ENCODE data around the gene AFAP1L2. TPM values are rescaled to one million over a fixed set of nuclear protein-coding genes. Genes with fewer than 3 reads are reported as not detected.

The AFAP1L2 gene
- polyA plus RNA-seq, 3 donors = 0.01 to 0.43 TPM; not detected in 1

DNA sequence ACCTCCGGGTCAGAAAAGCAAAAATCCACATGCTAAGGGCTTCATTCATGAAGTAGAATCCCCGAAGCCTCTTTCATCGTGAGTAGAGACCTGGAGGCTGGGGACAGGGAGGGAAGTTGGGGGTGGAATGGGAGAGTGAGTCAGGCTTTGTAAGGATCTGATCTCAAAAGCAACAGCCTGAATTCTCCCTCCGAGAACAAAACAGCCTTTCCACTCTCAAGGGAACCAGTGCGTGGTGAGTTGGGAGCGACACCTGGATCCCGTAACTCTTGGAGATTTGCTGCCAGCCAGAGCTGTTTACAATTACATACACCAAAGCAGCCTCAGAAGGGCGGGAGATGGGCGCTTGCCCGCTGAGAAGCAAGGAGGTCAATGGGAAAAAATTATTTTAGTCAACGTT, 10.8 kb downstream of the AFAP1L2 start:
- TF ChIP-seq, protein P1, sequence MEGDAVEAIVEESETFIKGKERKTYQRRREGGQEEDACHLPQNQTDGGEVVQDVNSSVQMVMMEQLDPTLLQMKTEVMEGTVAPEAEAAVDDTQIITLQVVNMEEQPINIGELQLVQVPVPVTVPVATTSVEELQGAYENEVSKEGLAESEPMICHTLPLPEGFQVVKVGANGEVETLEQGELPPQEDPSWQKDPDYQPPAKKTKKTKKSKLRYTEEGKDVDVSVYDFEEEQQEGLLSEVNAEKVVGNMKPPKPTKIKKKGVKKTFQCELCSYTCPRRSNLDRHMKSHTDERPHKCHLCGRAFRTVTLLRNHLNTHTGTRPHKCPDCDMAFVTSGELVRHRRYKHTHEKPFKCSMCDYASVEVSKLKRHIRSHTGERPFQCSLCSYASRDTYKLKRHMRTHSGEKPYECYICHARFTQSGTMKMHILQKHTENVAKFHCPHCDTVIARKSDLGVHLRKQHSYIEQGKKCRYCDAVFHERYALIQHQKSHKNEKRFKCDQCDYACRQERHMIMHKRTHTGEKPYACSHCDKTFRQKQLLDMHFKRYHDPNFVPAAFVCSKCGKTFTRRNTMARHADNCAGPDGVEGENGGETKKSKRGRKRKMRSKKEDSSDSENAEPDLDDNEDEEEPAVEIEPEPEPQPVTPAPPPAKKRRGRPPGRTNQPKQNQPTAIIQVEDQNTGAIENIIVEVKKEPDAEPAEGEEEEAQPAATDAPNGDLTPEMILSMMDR (IDR thresholded peaks at IDR 0.05) = no peak
- H3K27ac Mint-ChIP-seq = no peak overlapping the region
- no peak overlapping the region for H3K4me2 ChIP-seq (replicated peaks; ENCODE audit: extremely low read depth, low read length, poor library complexity, severe bottlenecking)
- H3K27me3 Mint-ChIP-seq (ENCODE audit: low read depth in 3 of 3) = peaks cover 5 to 11% (median 8%) of the 10 kb centered on the region in 3 donors
- H3K4me3 Mint-ChIP-seq = no peak overlapping the region
- H3K9me3 Mint-ChIP-seq = no peaks in the 10 kb centered on the region
- H4K20me1 ChIP-seq (ENCODE audit: insufficient read depth, low read length) = no peaks in the 10 kb centered on the region
- H3K4me3 ChIP-seq (replicated peaks in 1 of 3; ENCODE audit: low read depth in 2 of 3, low read length in 3 of 3) = no peak overlapping the region
- intact Hi-C loops (cut with micrococcal nuclease) = no loop called here
- no peaks in the 10 kb centered on the region for H3K36me3 ChIP-seq (replicated peaks in 1 of 2; ENCODE audit: control insufficient read depth in 1 of 2, insufficient read depth in 2 of 2, low read length in 2 of 2)
- H3K4me1 Mint-ChIP-seq = no peaks in the 10 kb centered on the region
- no peaks in the 10 kb centered on the region for H3K36me3 Mint-ChIP-seq
- H3K4me1 ChIP-seq (ENCODE audit: control insufficient read depth in 1 of 2, insufficient read depth in 2 of 2, low read length in 2 of 2) = no peaks in the 10 kb centered on the region
- no peaks in the 10 kb centered on the region for H3K9me3 ChIP-seq (replicated peaks in 1 of 2; ENCODE audit: control insufficient read depth in 1 of 2, insufficient read depth in 1 of 2, low read length in 2 of 2)
- WGBS (ENCODE audit: insufficient coverage) = no CpG with 5 or more reads among the region's 11 CpGs
- H2AFZ ChIP-seq (ENCODE audit: insufficient read depth, low read depth, low read length, poor library complexity, severe bottlenecking) = no peak overlapping the region
- DNase-seq = no peak
- no peaks in the 10 kb centered on the region for H3K79me2 ChIP-seq (ENCODE audit: insufficient read depth, low read length)
- H3K27ac ChIP-seq (ENCODE audit: low read depth in 1 of 2, low read length in 2 of 2) = no peak overlapping the region
- H3K27me3 ChIP-seq (ENCODE audit: control insufficient read depth in 2 of 2, insufficient read depth in 2 of 2, low read length in 2 of 2) = no peaks in the 10 kb centered on the region
- H3K9ac ChIP-seq (ENCODE audit: insufficient read depth, low read length, poor library complexity, severe bottlenecking) = no peak overlapping the region

DNA sequence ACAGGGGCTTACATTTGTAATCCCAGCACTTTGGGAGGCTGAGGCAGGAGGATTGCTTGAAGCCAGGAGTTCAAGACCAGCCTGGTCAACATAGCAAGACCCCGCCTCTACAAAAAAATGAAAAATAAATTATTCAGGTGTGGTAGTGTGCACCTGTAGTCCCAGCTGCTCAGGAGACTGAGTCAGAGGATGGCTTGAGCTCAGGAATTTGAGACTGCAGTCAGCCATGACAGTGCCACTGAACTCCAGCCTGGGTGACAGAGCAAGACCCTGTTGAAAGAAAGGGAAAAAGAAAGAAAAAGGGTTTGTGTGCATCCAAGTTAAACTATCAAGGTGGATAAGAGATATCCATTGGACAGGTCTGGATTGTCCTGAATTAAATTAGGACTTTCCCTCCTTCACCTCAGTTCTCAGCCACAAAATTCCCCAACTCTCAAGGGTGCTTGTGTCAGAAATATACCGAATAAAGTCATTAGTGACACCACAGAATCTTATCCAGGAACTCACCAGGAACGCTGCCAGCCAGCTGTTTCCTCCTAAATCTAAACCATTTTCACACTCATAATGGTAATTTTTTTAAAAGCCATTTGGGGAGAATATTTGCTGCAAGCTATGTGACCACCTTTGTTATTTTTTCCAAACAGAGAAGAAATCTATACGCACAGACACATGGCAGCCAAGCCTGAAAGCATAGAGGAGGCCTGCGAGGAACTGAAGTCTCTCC, 12.0 kb downstream of the AFAP1L2 start:
- Mint-ChIP-seq H3K36me3 (no peaks in the 10 kb centered on the region), H3K4me1 (no peaks in the 10 kb centered on the region), H3K9me3 (no peaks in the 10 kb centered on the region), H3K27ac (no peak overlapping the region), H3K27me3 (ENCODE audit: low read depth in 3 of 3) (peaks cover 7 to 13% (median 9%) of the 10 kb centered on the region in 3 donors), H3K4me3 (no peak overlapping the region)
- Histone ChIP-seq H3K4me1 (ENCODE audit: control insufficient read depth in 1 of 2, insufficient read depth in 2 of 2, low read length in 2 of 2) (no peaks in the 10 kb centered on the region), H3K9ac (ENCODE audit: insufficient read depth, low read length, poor library complexity, severe bottlenecking) (no peak overlapping the region), H3K27me3 (ENCODE audit: control insufficient read depth in 2 of 2, insufficient read depth in 2 of 2, low read length in 2 of 2) (no peaks in the 10 kb centered on the region), H3K4me2 (replicated peaks; ENCODE audit: extremely low read depth, low read length, poor library complexity, severe bottlenecking) (no peak overlapping the region), H2AFZ (ENCODE audit: insufficient read depth, low read depth, low read length, poor library complexity, severe bottlenecking) (no peak overlapping the region), H4K20me1 (ENCODE audit: insufficient read depth, low read length) (no peaks in the 10 kb centered on the region), H3K27ac (ENCODE audit: low read depth in 1 of 2, low read length in 2 of 2) (no peak overlapping the region), H3K79me2 (ENCODE audit: insufficient read depth, low read length) (no peaks in the 10 kb centered on the region), H3K36me3 (replicated peaks in 1 of 2; ENCODE audit: control insufficient read depth in 1 of 2, insufficient read depth in 2 of 2, low read length in 2 of 2) (no peaks in the 10 kb centered on the region), H3K9me3 (replicated peaks in 1 of 2; ENCODE audit: control insufficient read depth in 1 of 2, insufficient read depth in 1 of 2, low read length in 2 of 2) (no peaks in the 10 kb centered on the region), H3K4me3 (replicated peaks in 1 of 3; ENCODE audit: low read depth in 2 of 3, low read length in 3 of 3) (no peak overlapping the region)
- 20% methylated on average over 1 of the region's 5 CpGs for whole genome bisulfite sequencing (ENCODE audit: insufficient coverage)
- intact Hi-C loops (cut with micrococcal nuclease) = no loop called here
- DNase-seq = no peak
- TF ChIP-seq, protein P1 (IDR thresholded peaks at IDR 0.05) = no peak
